Liver (tissue), 3 donors: Measurements from ENCODE around the gene ARFRP1.

ENCODE experiments used
- ATF3 ChIP-seq: IDR thresholded peaks from 2 replicates; pipeline ENCODE4 v1.6.1; 2016; ENCODE audit warnings: antibody characterized with exemption
- CTCF ChIP-seq: fragments of 150-350 bp; IDR thresholded peaks from 2 replicates; pipeline ENCODE4 v1.5.1; 2017; ENCODE audit warnings: improper control_type of control experiment, low read depth, low read length; ENCODE audit not compliant: missing input control
- EGR1 ChIP-seq, 2 donors: IDR thresholded peaks; 2 replicates each; pipeline ENCODE4 v1.6.1; 2016 to 2018; ENCODE audit warnings: antibody characterized with exemption in 2 of 2, low read depth in 2 of 2
- FOXA1 ChIP-seq: IDR thresholded peaks from 2 replicates; pipeline ENCODE4 v1.6.1; 2016; ENCODE audit warnings: antibody characterized with exemption
- HNF4G ChIP-seq: IDR thresholded peaks from 2 replicates; pipeline ENCODE4 v1.6.1; 2016; ENCODE audit warnings: antibody characterized with exemption
- JUND ChIP-seq, 2 donors: IDR thresholded peaks; 2 replicates each; pipeline ENCODE4 v1.6.1; 2016; ENCODE audit warnings: antibody characterized with exemption in 2 of 2
- MAX ChIP-seq: IDR thresholded peaks from 2 replicates; pipeline ENCODE4 v1.6.1; 2016; ENCODE audit warnings: antibody characterized with exemption
- RAD21 ChIP-seq, 2 donors: IDR thresholded peaks; 2 replicates each; pipeline ENCODE4 v1.6.1; 2016; ENCODE audit warnings: antibody characterized with exemption in 2 of 2, mild to moderate bottlenecking in 2 of 2
- REST ChIP-seq: IDR thresholded peaks from 2 replicates; pipeline ENCODE4 v1.6.1; 2016; ENCODE audit warnings: antibody characterized with exemption, mild to moderate bottlenecking
- SP1 ChIP-seq: IDR thresholded peaks from 2 replicates; pipeline ENCODE4 v1.6.1; 2018; ENCODE audit warnings: antibody characterized with exemption, mild to moderate bottlenecking
- TAF1 ChIP-seq: conservative IDR thresholded peaks from 2 replicates; pipeline ENCODE4 v1.6.1; 2016; ENCODE audit warnings: antibody characterized with exemption, mild to moderate bottlenecking
- YY1 ChIP-seq: IDR thresholded peaks from 2 replicates; pipeline ENCODE4 v1.6.1; 2016; ENCODE audit warnings: antibody characterized with exemption, mild to moderate bottlenecking
- donor health status: healthy.
- donor health status: healthy.

GRCh38 chr20:63672666-63673065 lies 35.1 kb downstream of the ARFRP1 start:
- TF ChIP-seq CTCF (no peak), HNF4G (no peak), MAX (no peak), JUND (IDR thresholded peaks at IDR 0.05) (no peak), RAD21 (IDR thresholded peaks at IDR 0.05) (no peak), TAF1 (no peak), REST (no peak), ATF3 (no peak), YY1 (no peak), FOXA1 (no peak), EGR1 (IDR thresholded peaks at IDR 0.05; ENCODE audit: low read depth in 2 of 2) (no peak), SP1 (no peak)
